Neural crest cell (in vitro differentiated cells): ENCODE results near the gene EBF3. TPM values are rescaled to one million over a fixed set of nuclear protein-coding genes. Genes with fewer than 3 reads are reported as not detected.

ENCODE experiments used
- DNase-seq: peaks from one replicate; pipeline ENCODE4 v3.0.0; 2021; ENCODE audit warnings: low read depth, mixed read lengths, low spot score
- H3K27ac Mint-ChIP-seq: one replicate; pipeline ENCODE4 v1.8.0; 2021; ENCODE audit warnings: mild to moderate bottlenecking, mixed read lengths; ENCODE audit not compliant: unreplicated experiment
- H3K27me3 Mint-ChIP-seq: 2 replicates; pipeline ENCODE4 v1.8.0; 2021; ENCODE audit warnings: low read depth, mild to moderate bottlenecking, mixed read lengths
- H3K36me3 Mint-ChIP-seq: 2 replicates; pipeline ENCODE4 v1.8.0; 2021; ENCODE audit warnings: low read depth, mild to moderate bottlenecking, mixed read lengths
- H3K4me1 Mint-ChIP-seq: 2 replicates; pipeline ENCODE4 v1.8.0; 2021; ENCODE audit warnings: mixed read lengths
- H3K4me3 Mint-ChIP-seq: one replicate; pipeline ENCODE4 v1.8.0; 2021; ENCODE audit warnings: mild to moderate bottlenecking, mixed read lengths
- H3K9me3 Mint-ChIP-seq: 2 replicates; pipeline ENCODE4 v1.8.0; 2021; ENCODE audit warnings: mixed read lengths
- CTCF ChIP-seq: fragments of 200-600 bp; sonication (generic); conservative IDR thresholded peaks from 2 replicates; pipeline ENCODE4 v1.5.0; 2021; ENCODE audit warnings: antibody characterized with exemption, mild to moderate bottlenecking
- total RNA-seq: library from RNA; stranded (reverse); gene quantifications from 2 replicates; pipeline ENCODE4 v1.2.1, GENCODE V29; 2021

Gene EBF3
- total RNA-seq, 1 donor from 2014 or later = 11.6 TPM

- H3K27me3 Mint-ChIP-seq = peaks cover 10% of the 10 kb centered on the region
- no peaks in the 10 kb centered on the region for H3K36me3 Mint-ChIP-seq
- DNase-seq = no peak
- peak overlapping the region; percentile 98 for H3K27ac Mint-ChIP-seq
- H3K4me3 Mint-ChIP-seq = peak overlapping the region; percentile 72
- no peaks in the 10 kb centered on the region for H3K9me3 Mint-ChIP-seq
- peaks cover 58% of the 10 kb centered on the region for H3K4me1 Mint-ChIP-seq
- TF ChIP-seq CTCF = no peak
These were observed 67.2 kb downstream of the EBF3 start for GRCh38 chr10:129896860-129897200.

- peak; percentile 25 for DNase-seq
- Mint-ChIP-seq H3K9me3 (no peaks in the 10 kb centered on the region), H3K36me3 (no peaks in the 10 kb centered on the region), H3K4me1 (peaks cover 53% of the 10 kb centered on the region), H3K4me3 (peak overlapping the region; percentile 72), H3K27me3 (peaks cover 10% of the 10 kb centered on the region), H3K27ac (peak overlapping the region; percentile 98)
- TF ChIP-seq CTCF = no peak
These were observed 67.8 kb downstream of the EBF3 start for GRCh38 chr10:129896136-129896859.

GRCh38 chr10:129895811-129896135, 68.3 kb downstream of the EBF3 start:
- H3K36me3 Mint-ChIP-seq = no peaks in the 10 kb centered on the region
- H3K27me3 Mint-ChIP-seq = peaks cover 10% of the 10 kb centered on the region
- no peak for TF ChIP-seq CTCF
- H3K27ac Mint-ChIP-seq = no peak overlapping the region
- no peak for DNase-seq
- no peaks in the 10 kb centered on the region for H3K9me3 Mint-ChIP-seq
- peaks cover 51% of the 10 kb centered on the region for H3K4me1 Mint-ChIP-seq
- no peak overlapping the region for H3K4me3 Mint-ChIP-seq

- no peak for TF ChIP-seq CTCF
- H3K9me3 Mint-ChIP-seq = no peaks in the 10 kb centered on the region
- H3K4me1 Mint-ChIP-seq = peaks cover 53% of the 10 kb centered on the region
- DNase-seq = no peak
- H3K27ac Mint-ChIP-seq = no peak overlapping the region
- H3K36me3 Mint-ChIP-seq = no peaks in the 10 kb centered on the region
- H3K4me3 Mint-ChIP-seq = no peak overlapping the region
- peaks cover 10% of the 10 kb centered on the region for H3K27me3 Mint-ChIP-seq
These were observed 69.4 kb downstream of the EBF3 start for GRCh38 chr10:129894698-129895097.

GRCh38 chr10:129893104-129894089, 70.7 kb downstream of the EBF3 start:
- Mint-ChIP-seq H3K9me3 (no peaks in the 10 kb centered on the region), H3K27ac (no peak overlapping the region), H3K4me3 (no peak overlapping the region), H3K27me3 (peaks cover 8% of the 10 kb centered on the region), H3K4me1 (peaks cover 46% of the 10 kb centered on the region), H3K36me3 (no peaks in the 10 kb centered on the region)
- DNase-seq = no peak
- no peak for TF ChIP-seq CTCF
